Measurements from ENCODE around the gene ZKSCAN3. TPM values are rescaled to one million over a fixed set of nuclear protein-coding genes. Genes with fewer than 3 reads are reported as not detected.

Gene ZKSCAN3
- total and polyA plus RNA-seq, 2 donors (not counting 1 experiment from before 2014, with no cell fraction given): 4.0 to 11.9 TPM

- H4K20me1 ChIP-seq (ENCODE audit: control insufficient read depth, insufficient read depth, low read length, poor library complexity, severe bottlenecking): peaks cover 4% of the 10 kb centered on the region
- peaks cover 11% of the 10 kb centered on the region for H3K79me2 ChIP-seq (ENCODE audit: control insufficient read depth, insufficient read depth, low read length)
- no peak overlapping the region for H3K4me3 ChIP-seq (ENCODE audit: control extremely low read depth in 1 of 5, extremely low read depth in 1 of 5, insufficient read depth in 1 of 5, low read depth in 2 of 5, low read length in 4 of 5)
- ATAC-seq (ENCODE audit: low read depth) (no peak), DNase-seq (no peak)
- H3K9me3 ChIP-seq (ENCODE audit: control extremely low read depth in 1 of 3, control insufficient read depth in 2 of 3, insufficient read depth in 1 of 3, low read length in 2 of 3): peaks cover 0 to 4% (median 3%) of the 10 kb centered on the region in 3 donors
- no peak overlapping the region for H2AFZ ChIP-seq (ENCODE audit: insufficient read depth, low read depth, low read length, poor library complexity, severe bottlenecking)
- Mint-ChIP-seq H3K9me3 (ENCODE audit: insufficient read depth) (no peaks in the 10 kb centered on the region), H3K4me3 (no peak overlapping the region), H3K27me3 (no peaks in the 10 kb centered on the region), H3K4me1 (peaks cover 10% of the 10 kb centered on the region), H3K27ac (no peak overlapping the region)
- ChIA-PET POLR2A (interaction anchor here (0.7 kb wide), 1 partner anchor 242 kb away, joined by 3 read pairs; no protein-coding TSS in a partner anchor), CTCF (interaction anchor here (0.8 kb wide), 1 partner anchor 21 kb away, joined by 3 read pairs; no protein-coding TSS in a partner anchor)
- H3K27me3 ChIP-seq (replicated peaks in 1 of 4; ENCODE audit: control extremely low read depth in 1 of 4, control insufficient read depth in 3 of 4, insufficient read depth in 4 of 4, low read length in 3 of 4): no peaks in the 10 kb centered on the region
- no peak overlapping the region for H3K4me2 ChIP-seq (replicated peaks; ENCODE audit: low read depth, low read length, poor library complexity, severe bottlenecking)
- WGBS (ENCODE audit: insufficient coverage): no CpG with 5 or more reads among the region's 1 CpG
- H3K27ac ChIP-seq (ENCODE audit: low read length in 2 of 2): no peak overlapping the region
- H3K9ac ChIP-seq (ENCODE audit: low read length): no peak overlapping the region
- H3K4me1 ChIP-seq (ENCODE audit: control insufficient read depth in 2 of 2, insufficient read depth in 2 of 2, low read length in 2 of 2): peaks cover 6 to 8% of the 10 kb centered on the region in 2 donors
- intact Hi-C loops (cut with micrococcal nuclease): no loop called here
- H3K36me3 ChIP-seq (replicated peaks in 1 of 2; ENCODE audit: control extremely low read depth in 1 of 2, control insufficient read depth in 1 of 2, extremely low read depth in 1 of 2, insufficient read depth in 2 of 2, low read length in 1 of 2): peaks cover 0 to 17% of the 10 kb centered on the region in 2 experiments
- TF ChIP-seq EZH2 (IDR thresholded peaks at IDR 0.05; ENCODE audit: borderline replicate concordance, insufficient read depth, low read depth, low read length, poor library complexity, severe bottlenecking): no peak
- TF ChIP-seq, protein P1, sequence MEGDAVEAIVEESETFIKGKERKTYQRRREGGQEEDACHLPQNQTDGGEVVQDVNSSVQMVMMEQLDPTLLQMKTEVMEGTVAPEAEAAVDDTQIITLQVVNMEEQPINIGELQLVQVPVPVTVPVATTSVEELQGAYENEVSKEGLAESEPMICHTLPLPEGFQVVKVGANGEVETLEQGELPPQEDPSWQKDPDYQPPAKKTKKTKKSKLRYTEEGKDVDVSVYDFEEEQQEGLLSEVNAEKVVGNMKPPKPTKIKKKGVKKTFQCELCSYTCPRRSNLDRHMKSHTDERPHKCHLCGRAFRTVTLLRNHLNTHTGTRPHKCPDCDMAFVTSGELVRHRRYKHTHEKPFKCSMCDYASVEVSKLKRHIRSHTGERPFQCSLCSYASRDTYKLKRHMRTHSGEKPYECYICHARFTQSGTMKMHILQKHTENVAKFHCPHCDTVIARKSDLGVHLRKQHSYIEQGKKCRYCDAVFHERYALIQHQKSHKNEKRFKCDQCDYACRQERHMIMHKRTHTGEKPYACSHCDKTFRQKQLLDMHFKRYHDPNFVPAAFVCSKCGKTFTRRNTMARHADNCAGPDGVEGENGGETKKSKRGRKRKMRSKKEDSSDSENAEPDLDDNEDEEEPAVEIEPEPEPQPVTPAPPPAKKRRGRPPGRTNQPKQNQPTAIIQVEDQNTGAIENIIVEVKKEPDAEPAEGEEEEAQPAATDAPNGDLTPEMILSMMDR (IDR thresholded peaks at IDR 0.05): no peak
Measured at GRCh38 chr6:28377879-28378278, 28.1 kb downstream of the ZKSCAN3 start.

GRCh38 chr6:28378644-28379043 is 28.9 kb downstream of the ZKSCAN3 start:
- ChIA-PET CTCF (interaction anchor here (0.8 kb wide), 1 partner anchor 22 kb away, joined by 3 read pairs; no protein-coding TSS in a partner anchor), POLR2A (interaction anchor here (0.8 kb wide), 1 partner anchor 21 kb away, joined by 3 read pairs; no protein-coding TSS in a partner anchor)
- no peak for DNase-seq
- H4K20me1 ChIP-seq (ENCODE audit: control insufficient read depth, insufficient read depth, low read length, poor library complexity, severe bottlenecking): peaks cover 4% of the 10 kb centered on the region
- TF ChIP-seq, protein P1 (IDR thresholded peaks at IDR 0.05): no peak
- no peak for TF ChIP-seq EZH2 (IDR thresholded peaks at IDR 0.05; ENCODE audit: borderline replicate concordance, insufficient read depth, low read depth, low read length, poor library complexity, severe bottlenecking)
- H3K79me2 ChIP-seq (ENCODE audit: control insufficient read depth, insufficient read depth, low read length): peaks cover 11% of the 10 kb centered on the region
- peaks cover 0 to 17% of the 10 kb centered on the region in 2 experiments for H3K36me3 ChIP-seq (replicated peaks in 1 of 2; ENCODE audit: control extremely low read depth in 1 of 2, control insufficient read depth in 1 of 2, extremely low read depth in 1 of 2, insufficient read depth in 2 of 2, low read length in 1 of 2)
- H3K9me3 Mint-ChIP-seq (ENCODE audit: insufficient read depth): no peaks in the 10 kb centered on the region
- H3K9ac ChIP-seq (ENCODE audit: low read length): no peak overlapping the region
- no peak overlapping the region for H3K4me2 ChIP-seq (replicated peaks; ENCODE audit: low read depth, low read length, poor library complexity, severe bottlenecking)
- no peak overlapping the region for H3K4me3 Mint-ChIP-seq
- H3K27ac ChIP-seq (ENCODE audit: low read length in 2 of 2): no peak overlapping the region
- no peaks in the 10 kb centered on the region for H3K27me3 ChIP-seq (replicated peaks in 1 of 4; ENCODE audit: control extremely low read depth in 1 of 4, control insufficient read depth in 3 of 4, insufficient read depth in 4 of 4, low read length in 3 of 4)
- peaks cover 18% of the 10 kb centered on the region for H3K4me1 Mint-ChIP-seq
- no peak overlapping the region for H3K27ac Mint-ChIP-seq
- ATAC-seq (ENCODE audit: low read depth): no peak
- H3K9me3 ChIP-seq (ENCODE audit: control extremely low read depth in 1 of 3, control insufficient read depth in 2 of 3, insufficient read depth in 1 of 3, low read length in 2 of 3): peaks cover 0 to 4% (median 3%) of the 10 kb centered on the region in 3 donors
- intact Hi-C loops (cut with micrococcal nuclease): no loop called here
- no peak overlapping the region for H2AFZ ChIP-seq (ENCODE audit: insufficient read depth, low read depth, low read length, poor library complexity, severe bottlenecking)
- no peaks in the 10 kb centered on the region for H3K27me3 Mint-ChIP-seq
- H3K4me3 ChIP-seq (ENCODE audit: control extremely low read depth in 1 of 5, extremely low read depth in 1 of 5, insufficient read depth in 1 of 5, low read depth in 2 of 5, low read length in 4 of 5): no peak overlapping the region
- peaks cover 10 to 13% of the 10 kb centered on the region in 2 donors for H3K4me1 ChIP-seq (ENCODE audit: control insufficient read depth in 2 of 2, insufficient read depth in 2 of 2, low read length in 2 of 2)

Measured in B cell (primary cell).